Cerebellar nuclear complex (tissue), 1 donor: ENCODE data around the gene ACTR3.

Source experiments
- DNase-seq, 2 experiments: peaks; one replicate each; lab custom pipeline; 2025; lab: John Stamatoyannopoulos, UW

Gene ACTR3

GRCh38 chr2:114001937-114002336, 112.0 kb downstream of the ACTR3 start:
- no peak for DNase-seq

GRCh38 chr2:114005110-114005783, 115.4 kb downstream of the ACTR3 start:
- no peak for DNase-seq

DNA sequence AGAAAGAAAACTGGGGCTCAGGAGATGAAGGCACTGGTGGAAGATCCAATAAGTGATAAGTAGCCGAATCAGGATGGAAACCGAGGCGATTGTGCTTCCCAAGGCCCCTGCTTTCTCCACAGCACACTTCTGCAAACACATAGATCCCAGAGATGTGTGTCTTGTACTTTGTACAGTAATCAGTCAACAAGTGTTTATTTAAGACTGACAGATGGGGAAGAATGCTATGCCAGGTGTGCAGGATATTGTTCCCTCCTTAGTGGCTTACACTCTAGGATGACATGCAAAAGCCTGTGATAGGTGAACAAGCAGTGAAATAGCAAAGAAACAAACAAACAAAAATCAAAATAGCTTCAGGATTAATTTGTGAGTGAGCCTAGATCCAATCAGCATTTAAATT, 116.6 kb downstream of the ACTR3 start:
- no peak for DNase-seq

DNA sequence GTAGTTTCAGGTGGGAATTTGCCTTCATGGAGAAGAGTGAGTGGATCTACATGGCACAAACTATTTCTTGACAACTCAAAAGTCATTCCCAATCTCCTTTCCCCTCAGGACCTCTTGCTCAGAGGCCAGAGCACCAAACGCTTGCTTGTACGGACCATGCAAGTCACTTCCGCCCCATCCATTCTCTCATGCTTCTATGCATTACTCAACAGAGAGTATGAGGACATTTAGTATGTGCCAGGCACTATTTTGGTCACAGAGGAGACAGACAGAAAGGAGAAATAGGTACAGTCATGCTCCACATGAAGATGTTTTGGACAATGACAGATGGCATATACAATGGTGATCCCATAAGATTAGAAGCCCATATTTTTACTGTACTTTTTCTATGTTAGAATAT, 117.5 kb downstream of the ACTR3 start:
- DNase-seq, result no peak

DNA sequence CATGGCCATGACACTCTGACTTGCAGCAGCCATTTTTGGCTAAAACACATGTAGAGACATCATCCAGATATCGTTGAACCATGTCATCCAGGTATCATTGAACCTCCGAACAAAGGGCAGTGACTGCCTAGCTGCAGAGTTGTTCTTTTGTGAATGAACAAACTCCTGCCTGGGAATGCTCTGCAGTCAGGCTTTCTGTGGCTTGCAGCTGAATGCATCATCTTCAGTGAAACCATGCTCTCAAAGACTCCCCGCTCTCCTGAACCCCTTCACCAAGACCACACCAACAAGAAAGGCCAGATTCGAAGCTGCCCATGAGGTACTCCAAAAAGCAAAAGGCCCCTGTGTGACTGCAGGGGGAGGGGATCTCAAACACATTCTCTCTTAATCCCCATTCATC, 118.8 kb downstream of the ACTR3 start:
- DNase-seq, result no peak

GRCh38 chr2:114009205-114009944, 119.5 kb downstream of the ACTR3 start:
- no peak for DNase-seq

GRCh38 chr2:114010001-114010400, 120.1 kb downstream of the ACTR3 start:
- no peak for DNase-seq

GRCh38 chr2:114011713-114012112, 121.8 kb downstream of the ACTR3 start:
- DNase-seq, result no peak
